GM18870 (cell line): ENCODE results near the gene PTPRU.

ENCODE experiments used
- ATAC-seq: cut with Tn5 transposase; IDR thresholded peaks from one replicate; pipeline ENCODE4 v1.9.1; 2021; ENCODE audit warnings: moderate library complexity; ENCODE audit not compliant: unreplicated experiment

Gene PTPRU

DNA sequence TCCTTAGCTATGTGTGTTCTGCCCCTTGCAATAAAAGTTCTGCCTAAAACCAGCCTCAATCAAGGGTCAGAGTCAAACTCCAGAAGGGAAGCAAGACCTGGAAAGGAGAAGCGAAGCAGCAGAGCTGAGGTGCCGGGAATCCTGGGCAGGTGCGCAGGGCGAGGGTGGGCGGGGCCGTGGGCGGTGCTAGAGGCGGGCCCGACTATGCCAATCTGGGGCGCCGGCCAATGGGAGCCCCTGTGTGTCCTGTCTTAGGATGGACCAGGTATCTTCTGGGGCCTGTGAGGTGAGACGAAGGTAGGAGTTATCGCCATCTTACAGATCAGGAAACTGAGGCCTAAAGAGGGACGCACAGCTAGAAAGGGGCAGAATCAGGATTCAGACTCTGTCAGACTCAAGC, 120.3 kb downstream of the PTPRU start:
- no peak for ATAC-seq

- no peak for ATAC-seq
Observed at GRCh38 chr1:29357452-29357851, 121.1 kb downstream of the PTPRU start.

- ATAC-seq: no peak
Observed at GRCh38 chr1:29358183-29358582, 121.9 kb downstream of the PTPRU start.

- no peak for ATAC-seq
Observed at GRCh38 chr1:29360768-29361167, 124.4 kb downstream of the PTPRU start.

GRCh38 chr1:29361686-29362085, 125.4 kb downstream of the PTPRU start:
- no peak for ATAC-seq

DNA sequence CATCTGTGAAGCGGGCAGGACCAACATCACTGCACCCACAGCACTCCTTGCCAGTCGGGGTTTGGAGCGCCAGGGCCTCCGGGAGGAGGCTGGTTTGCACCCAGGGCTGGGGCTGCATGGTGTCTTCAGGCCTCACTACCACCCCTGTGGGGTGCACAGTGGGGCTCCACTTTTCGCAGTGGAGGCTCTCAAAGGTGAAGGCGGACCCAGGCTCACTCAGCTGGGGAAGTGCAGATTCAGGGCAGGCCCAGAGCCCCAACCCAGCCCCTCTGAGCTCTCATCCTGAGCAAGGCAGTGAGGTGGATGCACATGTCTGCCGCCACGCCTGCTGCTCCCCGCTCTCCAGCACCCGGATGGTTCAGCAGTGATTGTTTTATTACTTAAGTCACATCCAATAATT, 125.8 kb downstream of the PTPRU start:
- ATAC-seq: no peak

- no peak for ATAC-seq
Observed at GRCh38 chr1:29362764-29363163, 126.4 kb downstream of the PTPRU start.

DNA sequence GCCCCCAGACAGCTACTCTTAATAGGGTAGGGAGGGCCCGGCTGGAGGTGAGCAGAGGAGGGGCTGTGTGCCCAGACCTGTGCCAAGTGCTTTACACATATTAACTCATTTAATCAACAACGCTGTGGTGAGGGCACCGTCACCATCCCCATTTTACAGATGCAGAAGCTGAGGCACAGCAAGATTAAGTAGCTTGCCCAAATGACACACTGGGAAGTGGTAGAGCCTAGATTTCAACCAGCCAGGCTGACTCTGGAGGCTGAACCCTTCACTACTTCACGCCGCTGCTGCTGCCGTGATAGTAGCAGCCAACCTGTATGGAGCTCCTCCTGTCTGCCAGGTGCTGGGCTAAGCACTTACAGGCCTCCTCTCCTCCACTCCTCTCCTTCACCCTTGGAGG, 127.2 kb downstream of the PTPRU start:
- ATAC-seq: no peak

DNA sequence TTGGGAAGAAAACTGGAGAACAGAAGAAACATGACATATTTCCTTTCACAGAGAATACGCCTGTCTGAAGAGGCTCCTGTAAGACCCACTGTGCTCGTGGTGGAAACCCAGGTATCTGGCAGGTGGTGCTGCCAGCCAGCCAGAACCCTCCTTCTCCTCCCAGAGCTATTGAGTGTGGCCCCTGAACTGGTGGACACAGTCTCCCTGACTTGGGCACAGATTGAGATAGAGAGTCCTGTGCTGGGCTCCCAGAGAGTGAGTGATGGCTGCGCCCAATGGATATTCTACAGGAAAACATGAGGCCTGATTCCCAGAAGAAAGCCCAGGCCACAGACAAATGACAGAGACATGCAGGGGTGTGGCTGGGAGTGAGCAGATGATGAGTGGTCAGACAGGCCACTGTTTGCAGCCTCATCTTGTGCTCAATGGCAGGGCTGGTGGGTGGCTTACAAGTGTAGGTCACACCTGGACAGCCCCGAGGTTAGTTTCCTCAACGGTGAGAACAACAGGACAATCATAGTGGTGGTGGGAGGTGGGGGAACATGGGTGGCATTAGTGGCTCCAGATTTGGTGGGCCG, 127.9 kb downstream of the PTPRU start:
- ATAC-seq: no peak

DNA sequence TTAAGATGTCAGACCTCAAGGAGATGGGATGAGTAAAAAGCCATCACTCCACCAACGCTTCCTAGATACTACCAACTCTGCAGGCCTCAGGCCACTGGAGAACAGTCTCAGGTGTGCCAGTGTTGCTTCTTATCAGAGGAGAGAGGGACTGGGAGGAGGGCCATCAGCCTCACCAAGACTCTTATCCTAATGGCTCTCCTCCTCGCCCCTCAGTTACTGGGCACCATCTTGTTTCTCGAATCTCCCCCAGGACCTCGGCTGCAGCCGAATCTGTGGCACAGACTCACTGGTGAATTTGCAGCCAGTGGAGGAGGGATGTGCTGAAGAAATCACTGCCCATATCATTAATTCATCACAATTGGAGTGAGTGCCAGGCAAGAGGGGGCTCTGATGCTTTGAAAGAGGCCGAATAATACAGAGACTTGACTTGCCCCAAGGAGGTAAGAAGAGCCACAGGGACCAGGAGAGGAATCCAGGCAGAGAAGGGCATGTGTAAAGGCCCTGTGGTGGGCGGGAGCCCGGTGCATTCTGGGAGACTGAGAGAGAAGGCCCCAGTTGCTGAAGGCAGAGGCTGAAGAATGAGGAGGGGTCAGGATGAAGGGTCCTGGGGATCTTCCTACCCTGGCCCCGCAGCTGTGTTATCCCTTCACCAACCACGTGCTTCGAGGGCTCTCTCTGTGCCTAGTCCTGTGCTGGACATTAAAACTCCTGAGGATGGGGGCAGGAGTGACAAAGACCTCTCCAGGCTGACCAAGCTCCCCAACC, 129.8 kb downstream of the PTPRU start:
- no peak for ATAC-seq

GRCh38 chr1:29368936-29369932, 132.9 kb downstream of the PTPRU start:
- ATAC-seq: no peak

GRCh38 chr1:29370067-29370466, 133.7 kb downstream of the PTPRU start:
- no peak for ATAC-seq

DNA sequence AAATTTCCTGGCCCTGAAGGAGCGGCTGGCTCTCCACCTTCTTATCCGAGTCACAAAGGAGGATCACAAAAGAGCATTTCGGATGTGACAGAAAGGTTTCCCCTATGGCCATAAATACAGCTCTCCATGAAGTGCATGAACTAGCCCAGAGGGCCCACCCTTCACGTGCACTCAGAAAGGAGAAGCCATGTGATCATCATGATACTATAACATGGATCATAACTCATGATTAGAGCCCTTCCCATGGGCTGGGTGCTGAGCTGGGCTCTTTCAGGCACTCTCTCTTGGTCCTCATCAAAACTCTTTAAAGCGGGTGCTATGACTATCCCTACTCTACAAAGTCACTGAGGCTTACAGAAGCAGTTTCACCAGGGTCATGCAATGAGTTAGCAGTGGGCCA, 135.0 kb downstream of the PTPRU start:
- no peak for ATAC-seq

DNA sequence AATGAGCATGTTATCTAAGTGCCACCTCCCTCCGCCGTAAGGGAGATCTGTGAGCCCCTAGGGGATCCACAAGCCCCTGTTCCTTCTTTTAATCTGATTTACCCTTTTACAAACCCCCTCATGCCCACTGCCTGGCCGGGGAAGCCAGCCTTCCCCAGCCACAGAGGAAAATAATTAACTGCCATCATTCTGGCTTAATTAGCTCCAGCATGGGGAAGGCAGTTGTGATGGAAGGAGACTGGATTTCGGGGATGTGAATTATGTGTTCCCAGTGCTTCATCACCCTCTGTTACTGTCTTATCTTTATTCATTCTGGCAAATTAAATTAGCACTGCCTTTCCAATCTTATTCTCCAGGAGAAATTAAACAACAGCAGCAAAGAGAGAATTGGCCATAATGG, 135.8 kb downstream of the PTPRU start:
- no peak for ATAC-seq
